Esophagus muscularis mucosa (tissue), 4 donors: Measurements from ENCODE around the gene PLK1. TPM values are rescaled to one million over a fixed set of nuclear protein-coding genes. Genes with fewer than 3 reads are reported as not detected.

Source experiments
- total RNA-seq, 4 donors: library from RNA; depleted of rRNA; stranded (reverse); fragments of >200 nt; gene quantifications; one replicate each; pipeline versions ENCODE4 v1.1.0 to v1.2.1, GENCODE V29; 2016

The PLK1 gene
- total RNA-seq, 4 donors from 2014 or later: 0.42 to 2.1 (median 1.3) TPM

Other genes starting within 250 kb of the PLK1 start
- 10 to 100 TPM; 11.9 to 23.7 (median 15.1) TPM for gene COG7, start 225.7 kb upstream of the PLK1 start, total RNA-seq
- gene GGA2, start 168.4 kb upstream of the PLK1 start, total RNA-seq: 10 to 100 TPM; 20.3 to 37.3 (median 23.0) TPM
- 10 to 100 TPM; 14.2 to 24.4 (median 18.2) TPM for gene EARS2, start 121.5 kb upstream of the PLK1 start, total RNA-seq
- gene UBFD1, start 121.2 kb upstream of the PLK1 start, total RNA-seq: 10 to 100 TPM; 39.1 to 86.8 (median 65.5) TPM
- gene NDUFAB1, start 82.6 kb upstream of the PLK1 start, total RNA-seq: 100 to 1,000 TPM in 1 of 4 donors, 10 to 100 TPM in 3; 76.6 to 115 (median 84.4) TPM
- 10 to 100 TPM in 1 of 4 donors, 1 to 10 TPM in 3; 6.9 to 13.3 (median 8.6) TPM for gene PALB2, start 37.6 kb upstream of the PLK1 start, total RNA-seq
- gene DCTN5, start 37.4 kb upstream of the PLK1 start, total RNA-seq: 10 to 100 TPM; 31.1 to 50.7 (median 37.0) TPM
- gene ERN2, start 34.3 kb downstream of the PLK1 start, total RNA-seq: under 1 TPM in 1 of 4 donors, not detected in 3; 0.11 TPM
- gene CHP2, start 76.1 kb downstream of the PLK1 start, total RNA-seq: not detected
- 10 to 100 TPM in 2 of 4 donors, 1 to 10 TPM in 2; 5.8 to 15.6 (median 9.7) TPM for gene PRKCB, start 157.1 kb downstream of the PLK1 start, total RNA-seq